ENCODE results near the gene ANKLE2. TPM values are rescaled to one million over a fixed set of nuclear protein-coding genes. Genes with fewer than 3 reads are reported as not detected.

Gene ANKLE2
- total and polyA plus RNA-seq, 2 of the 8 experiments (the other 6 are each of a cell fraction or from before 2014, with no cell fraction given): 41.0 to 64.9 TPM

DNA sequence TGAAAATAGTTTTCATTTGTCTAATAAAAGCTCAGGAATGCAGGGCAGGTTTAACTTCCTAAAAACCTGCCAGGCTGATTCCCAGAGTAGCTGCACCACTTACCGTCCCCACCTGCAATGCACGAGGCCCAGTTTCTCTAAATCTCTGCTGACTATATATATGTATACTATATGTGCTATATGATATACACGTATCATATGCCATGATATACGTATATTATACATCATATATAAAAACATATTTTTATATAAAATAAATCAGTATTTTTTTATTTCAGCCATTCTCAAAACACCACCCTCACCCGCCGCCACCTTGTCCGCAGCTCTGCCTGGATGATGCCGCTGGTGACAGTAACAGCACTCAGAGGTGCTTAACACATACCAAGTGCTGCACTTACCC is 2.3 kb downstream of the ANKLE2 start:
- ChIA-PET CTCF (ENCODE audit: partially characterized antibody) (no interaction called here), POLR2A (ENCODE audit: partially characterized antibody) (interaction anchor here (0.8 to 3.7 kb wide), 7 partner anchors 9 to 89 kb away, joined by 3 to 30 read pairs (median 4); no protein-coding TSS in a partner anchor)
- H3K9ac ChIP-seq (replicated peaks in 1 of 4; ENCODE audit: extremely low read depth in 1 of 4, low read depth in 3 of 4, low read length in 3 of 4): no peak overlapping the region
- H3K4ac ChIP-seq (replicated peaks; ENCODE audit: insufficient read length, low read depth, low read length): no peak overlapping the region
- H3K23me2 ChIP-seq (ENCODE audit: low read depth, low read length): peaks cover 7% of the 10 kb centered on the region; the same call in 1 of the 2 replicates
- H3K4me2 ChIP-seq (ENCODE audit: insufficient read depth in 1 of 2, low read depth in 2 of 2, low read length in 2 of 2): no peak overlapping the region; a peak in 2 of 4 replicates
- no peak overlapping the region for H3K14ac ChIP-seq (ENCODE audit: insufficient read length)
- no peak overlapping the region for H4K91ac ChIP-seq (replicated peaks; ENCODE audit: insufficient read length, low read length)
- no peak overlapping the region for H3K4me3 ChIP-seq (ENCODE audit: extremely low read depth in 1 of 4, insufficient read depth in 2 of 4, low read depth in 3 of 4, low read length in 4 of 4)
- peaks cover 0 to 4% (median 3%) of the 10 kb centered on the region in 4 experiments; a peak in 5 of 7 replicates for H3K4me1 ChIP-seq (replicated peaks in 1 of 4; ENCODE audit: control insufficient read depth in 3 of 4, insufficient read depth in 4 of 4, low read length in 3 of 4)
- H3K79me1 ChIP-seq (ENCODE audit: low read depth, low read length): peaks cover 5% of the 10 kb centered on the region; the same call in 1 of the 2 replicates
- DNase-seq (ENCODE audit: low read depth in 1 of 2, low spot score in 2 of 2) (no peak), FAIRE-seq (no peak)
- no peaks in the 10 kb centered on the region for H3K27me3 ChIP-seq (replicated peaks in 1 of 4; ENCODE audit: control insufficient read depth in 3 of 4, extremely low read depth in 1 of 4, insufficient read depth in 3 of 4, low read length in 3 of 4)
- no peak overlapping the region for H3K18ac ChIP-seq (ENCODE audit: extremely low read depth, low read length)
- no peak overlapping the region for H3K56ac ChIP-seq (replicated peaks; ENCODE audit: insufficient read length, low read depth, low read length)
- no peak overlapping the region for H2BK12ac ChIP-seq (ENCODE audit: low read depth, low read length)
- peaks cover 5 to 7% (median 6%) of the 10 kb centered on the region in 4 experiments; a peak in 6 of 8 replicates for H3K36me3 ChIP-seq (ENCODE audit: control insufficient read depth in 2 of 4, insufficient read depth in 4 of 4, low read length in 3 of 4)
- 93% methylated on average over 8 of the region's 8 CpGs; no CpG with 5 or more reads in 1 of the 2 experiments for WGBS, 2 experiments (ENCODE audit: extremely low coverage in 1 of 2, insufficient coverage in 1 of 2, insufficient read length in 1 of 2, insufficient replicate concordance in 2 of 2, low coverage in 1 of 2, low lambda C conversion rate in 2 of 2, missing lambda C conversion rate in 1 of 2)
- no peak overlapping the region for H3K27ac ChIP-seq (ENCODE audit: low read depth, low read length)
- H2AK5ac ChIP-seq (ENCODE audit: low read depth, low read length): no peak overlapping the region
- no peak overlapping the region for H2BK20ac ChIP-seq (ENCODE audit: low read length)
- peaks cover 9 to 20% of the 10 kb centered on the region in 2 experiments for H4K20me1 ChIP-seq (replicated peaks in 1 of 2; ENCODE audit: control insufficient read depth in 1 of 2, insufficient read depth in 2 of 2, low read length in 2 of 2)
- H3K79me2 ChIP-seq (ENCODE audit: control insufficient read depth in 1 of 2, insufficient read depth in 2 of 2, low read length in 2 of 2): peaks cover 21 to 60% of the 10 kb centered on the region in 2 experiments
- H2BK120ac ChIP-seq (replicated peaks; ENCODE audit: low read depth, low read length): no peak overlapping the region
- no peak for TF ChIP-seq ZNF274 (IDR thresholded peaks at IDR 0.05; ENCODE audit: borderline replicate concordance, extremely low read depth, low read length)
- no peak for TF ChIP-seq KDM5A (IDR thresholded peaks at IDR 0.05; ENCODE audit: low read length)
- TF ChIP-seq TCF12 (IDR thresholded peaks at IDR 0.05; ENCODE audit: low read depth, low read length): no peak
- no peak overlapping the region for H4K8ac ChIP-seq (ENCODE audit: extremely low read depth, insufficient read depth, low read length)
- no peak overlapping the region for H2BK15ac ChIP-seq (ENCODE audit: low read length)
- no peak overlapping the region for H4K5ac ChIP-seq (ENCODE audit: insufficient read length, low read depth, low read length)
- no peaks in the 10 kb centered on the region for H3K9me3 ChIP-seq (ENCODE audit: insufficient read depth in 2 of 2, low read depth in 1 of 2, low read length in 1 of 2)
- H2AFZ ChIP-seq (ENCODE audit: low read length): no peak overlapping the region
- H3K23ac ChIP-seq (ENCODE audit: insufficient read length): no peak overlapping the region
- no peak overlapping the region for H2BK5ac ChIP-seq (ENCODE audit: low read depth, low read length)

Data from H1 (cell line).